DOHH2 (cell line): ENCODE data around the gene ALK.

ENCODE experiments used
- H3F3A ChIP-seq: fragments of 200-600 bp; sonication (generic), shearing (Covaris generic); 2 replicates; pipeline ENCODE4 v1.6.0; 2016; ENCODE audit warnings: antibody characterized with exemption, mild to moderate bottlenecking; ENCODE audit not compliant: control insufficient read depth, insufficient read depth
- H3K27ac ChIP-seq: fragments of 200-600 bp; sonication (generic); 2 replicates; pipeline ENCODE4 v1.5.1; 2014; ENCODE audit warnings: low read depth, mild to moderate bottlenecking, low read length, moderate library complexity
- H3K27me3 ChIP-seq: fragments of 200-600 bp; sonication (generic); 2 replicates; pipeline ENCODE4 v1.6.1; 2014; ENCODE audit warnings: mild to moderate bottlenecking, low read length, mixed read lengths; ENCODE audit not compliant: control insufficient read depth
- H3K36me3 ChIP-seq: fragments of 200-600 bp; sonication (generic); 2 replicates; pipeline ENCODE4 v1.6.1; 2014; ENCODE audit warnings: mild to moderate bottlenecking, low read length, moderate library complexity, mixed read lengths; ENCODE audit not compliant: control insufficient read depth
- H3K4me1 ChIP-seq: fragments of 200-600 bp; sonication (generic); 2 replicates; pipeline ENCODE4 v1.6.1; 2014; ENCODE audit warnings: mild to moderate bottlenecking, low read length, mixed read lengths; ENCODE audit not compliant: control insufficient read depth
- H3K4me2 ChIP-seq: fragments of 200-600 bp; sonication (generic); 2 replicates; pipeline ENCODE4 v1.6.0; 2014; ENCODE audit warnings: mild to moderate bottlenecking, low read length, moderate library complexity
- H3K4me3 ChIP-seq: fragments of 200-600 bp; sonication (generic); 2 replicates; pipeline ENCODE4 v1.5.1; 2014; ENCODE audit warnings: mild to moderate bottlenecking, low read length, mixed read lengths
- H3K79me2 ChIP-seq: fragments of 200-600 bp; sonication (generic); 2 replicates; pipeline ENCODE4 v1.6.1; 2014; ENCODE audit warnings: mild to moderate bottlenecking, low read length, mixed read lengths; ENCODE audit not compliant: control insufficient read depth
- H3K9me2 ChIP-seq: fragments of 200-600 bp; sonication (generic); replicated peaks from 2 replicates; pipeline ENCODE4 v1.6.1; 2014; ENCODE audit warnings: mild to moderate bottlenecking, low read length, mixed read lengths; ENCODE audit not compliant: control insufficient read depth
- H3K9me3 ChIP-seq: fragments of 200-600 bp; sonication (generic); 2 replicates; pipeline ENCODE4 v1.6.1; 2014; ENCODE audit warnings: antibody characterized with exemption, low read length, mixed read lengths; ENCODE audit not compliant: control insufficient read depth, insufficient read depth
- H4K20me1 ChIP-seq: fragments of 200-600 bp; sonication (generic); 2 replicates; pipeline ENCODE4 v1.6.0; 2014; ENCODE audit warnings: low read depth, mild to moderate bottlenecking, antibody characterized with exemption, low read length, moderate library complexity; ENCODE audit not compliant: control insufficient read depth, insufficient read depth
- EZH2phosphoT487 ChIP-seq: fragments of 200-600 bp; sonication (generic); IDR thresholded peaks from 2 replicates; pipeline ENCODE4 v1.6.1; 2017; ENCODE audit warnings: borderline replicate concordance, mild to moderate bottlenecking, antibody characterized with exemption, low read length, moderate library complexity, mixed read lengths
- TF ChIP-seq, protein P1 (sequence below): fragments of 200-600 bp; sonication (generic); IDR thresholded peaks from one replicate; pipeline ENCODE4 v1.5.1; 2014; ENCODE audit warnings: antibody characterized with exemption, mild to moderate bottlenecking, low read depth, low read length; ENCODE audit not compliant: poor library complexity, severe bottlenecking

Gene ALK

DNA sequence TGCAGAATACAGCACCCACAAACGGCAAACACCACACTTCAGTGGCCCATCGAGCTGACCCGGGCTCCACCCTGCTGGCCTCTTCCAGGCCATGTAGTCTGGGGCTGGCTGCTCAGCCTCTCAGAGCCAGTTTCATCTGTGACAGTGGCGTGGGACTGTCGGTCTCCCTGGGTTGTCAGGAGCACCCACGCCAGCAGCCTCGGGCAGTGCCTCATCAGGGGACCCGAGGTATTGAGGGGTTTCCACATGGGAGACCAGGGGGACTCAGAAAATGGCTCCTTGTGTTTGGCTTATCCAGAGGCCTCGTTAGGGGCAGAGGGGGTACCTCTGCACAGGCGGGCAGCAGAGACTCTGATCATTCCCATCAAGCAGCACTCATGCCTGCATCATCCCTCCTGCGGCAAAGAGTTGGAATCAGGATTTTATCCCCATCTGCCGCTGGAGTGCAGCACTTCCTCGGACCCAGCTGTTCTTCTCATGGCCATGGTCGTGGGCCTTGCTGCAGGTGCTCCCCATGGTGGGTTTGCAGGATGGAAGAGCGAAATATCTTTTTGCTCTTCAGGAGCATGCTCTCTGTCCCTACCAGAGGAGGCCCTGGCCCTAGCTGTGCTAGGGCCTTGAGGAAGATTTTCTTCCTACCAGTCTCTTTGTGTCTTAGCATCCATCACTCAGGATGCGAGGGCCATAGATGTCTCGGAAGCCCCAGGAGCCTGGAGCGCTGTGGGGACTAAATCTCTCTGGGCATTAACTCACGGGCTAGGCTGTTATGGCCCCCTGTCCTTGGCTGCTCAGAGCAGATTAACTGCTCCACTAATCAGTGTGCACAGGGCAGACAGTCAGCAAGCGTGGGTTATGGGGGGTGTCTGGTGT lies 705.4 kb downstream of the ALK start:
- Histone ChIP-seq H3K79me2 (no peaks in the 10 kb centered on the region), H3K4me2 (no peak overlapping the region), H3K4me3 (no peak overlapping the region), H4K20me1 (no peaks in the 10 kb centered on the region), H3K9me2 (no peaks in the 10 kb centered on the region), H3K27ac (no peak overlapping the region), H3K36me3 (no peaks in the 10 kb centered on the region), H3K9me3 (no peaks in the 10 kb centered on the region), H3F3A (no peaks in the 10 kb centered on the region), H3K27me3 (peaks cover 7% of the 10 kb centered on the region; the same call in 1 of the 2 replicates), H3K4me1 (no peaks in the 10 kb centered on the region)
- TF ChIP-seq, protein P1, sequence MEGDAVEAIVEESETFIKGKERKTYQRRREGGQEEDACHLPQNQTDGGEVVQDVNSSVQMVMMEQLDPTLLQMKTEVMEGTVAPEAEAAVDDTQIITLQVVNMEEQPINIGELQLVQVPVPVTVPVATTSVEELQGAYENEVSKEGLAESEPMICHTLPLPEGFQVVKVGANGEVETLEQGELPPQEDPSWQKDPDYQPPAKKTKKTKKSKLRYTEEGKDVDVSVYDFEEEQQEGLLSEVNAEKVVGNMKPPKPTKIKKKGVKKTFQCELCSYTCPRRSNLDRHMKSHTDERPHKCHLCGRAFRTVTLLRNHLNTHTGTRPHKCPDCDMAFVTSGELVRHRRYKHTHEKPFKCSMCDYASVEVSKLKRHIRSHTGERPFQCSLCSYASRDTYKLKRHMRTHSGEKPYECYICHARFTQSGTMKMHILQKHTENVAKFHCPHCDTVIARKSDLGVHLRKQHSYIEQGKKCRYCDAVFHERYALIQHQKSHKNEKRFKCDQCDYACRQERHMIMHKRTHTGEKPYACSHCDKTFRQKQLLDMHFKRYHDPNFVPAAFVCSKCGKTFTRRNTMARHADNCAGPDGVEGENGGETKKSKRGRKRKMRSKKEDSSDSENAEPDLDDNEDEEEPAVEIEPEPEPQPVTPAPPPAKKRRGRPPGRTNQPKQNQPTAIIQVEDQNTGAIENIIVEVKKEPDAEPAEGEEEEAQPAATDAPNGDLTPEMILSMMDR = no peak
- no peak for TF ChIP-seq EZH2phosphoT487

DNA sequence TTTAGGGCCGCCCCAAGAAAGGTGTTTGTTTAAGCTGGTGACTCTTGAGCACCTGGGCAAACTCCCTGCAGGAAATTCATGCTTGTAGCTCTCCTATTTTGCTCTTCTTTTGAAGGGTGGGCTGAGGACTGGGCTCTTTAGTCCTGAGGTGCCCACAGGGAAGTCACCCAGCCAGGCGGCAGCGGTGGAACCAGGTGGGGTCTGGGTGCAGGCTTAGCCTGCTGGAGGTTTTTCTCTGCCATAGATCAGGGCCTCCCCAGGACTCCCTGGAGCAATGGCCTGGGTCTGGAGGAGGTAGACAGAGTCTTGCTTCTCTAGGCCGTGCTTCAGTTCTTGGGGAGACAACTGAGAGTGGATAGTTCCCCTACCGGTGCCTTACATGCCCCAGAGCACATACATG lies 706.3 kb downstream of the ALK start:
- H3K27ac ChIP-seq = no peak overlapping the region
- H3K27me3 ChIP-seq = peaks cover 10% of the 10 kb centered on the region; the same call in 1 of the 2 replicates
- H3K4me3 ChIP-seq = no peak overlapping the region
- H3K4me1 ChIP-seq = no peaks in the 10 kb centered on the region
- H3K79me2 ChIP-seq = no peaks in the 10 kb centered on the region
- no peaks in the 10 kb centered on the region for H3K36me3 ChIP-seq
- H3F3A ChIP-seq = no peaks in the 10 kb centered on the region
- H4K20me1 ChIP-seq = no peaks in the 10 kb centered on the region
- H3K4me2 ChIP-seq = no peak overlapping the region
- TF ChIP-seq, protein P1 = no peak
- TF ChIP-seq EZH2phosphoT487 = no peak
- H3K9me3 ChIP-seq = no peaks in the 10 kb centered on the region
- no peaks in the 10 kb centered on the region for H3K9me2 ChIP-seq

DNA sequence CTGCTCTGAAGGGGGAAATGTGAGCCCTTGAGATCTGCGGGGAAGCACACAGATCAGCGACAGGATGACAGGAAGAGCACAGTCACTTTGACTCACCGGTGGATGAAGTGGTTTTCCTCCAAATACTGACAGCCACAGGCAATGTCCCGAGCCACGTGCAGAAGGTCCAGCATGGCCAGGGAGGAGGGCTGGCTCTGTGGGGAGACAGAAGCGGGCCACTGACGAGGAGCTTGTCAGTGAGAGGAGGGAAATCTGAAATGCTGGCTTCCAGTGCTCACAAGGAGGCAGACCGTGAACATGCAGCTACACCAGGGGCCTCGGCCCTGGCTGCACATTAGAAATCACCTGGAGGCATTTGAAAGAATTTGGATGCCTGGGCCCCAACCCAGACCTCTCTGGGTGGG lies 707.5 kb downstream of the ALK start:
- Histone ChIP-seq H4K20me1 (no peaks in the 10 kb centered on the region), H3K4me1 (no peaks in the 10 kb centered on the region), H3K27ac (no peak overlapping the region), H3K36me3 (no peaks in the 10 kb centered on the region), H3K9me2 (no peaks in the 10 kb centered on the region), H3F3A (no peaks in the 10 kb centered on the region), H3K9me3 (no peaks in the 10 kb centered on the region), H3K4me2 (no peak overlapping the region), H3K27me3 (peaks cover 10% of the 10 kb centered on the region; the same call in 1 of the 2 replicates), H3K79me2 (no peaks in the 10 kb centered on the region), H3K4me3 (no peak overlapping the region)
- no peak for TF ChIP-seq EZH2phosphoT487
- TF ChIP-seq, protein P1 = no peak
